Spleen (tissue), 11 donors: ENCODE results near the gene FAM124B. TPM values are rescaled to one million over a fixed set of nuclear protein-coding genes. Genes with fewer than 3 reads are reported as not detected.

Source experiments
- DNase-seq: peaks from one replicate; pipeline ENCODE4 v3.0.0-alpha.2; 2020
- H3K27ac ChIP-seq, 8 donors: fragments of 200-600 bp; sonication (generic) in 7 of 8; 1 replicate in 4 of 8; 2 replicates in 4 of 8; pipeline versions ENCODE4 v1.5.0 to v1.8.0; 2016 to 2021; ENCODE audit warnings: inconsistent platforms in 4 of 8, mild to moderate bottlenecking in 4 of 8, moderate library complexity in 1 of 8
- H3K27me3 ChIP-seq, 7 donors: fragments of 200-600 bp; sonication (generic) in 6 of 7; replicated peaks in 1 of 7; 1 replicate in 4 of 7; 2 replicates in 3 of 7; pipeline versions ENCODE4 v1.5.0 to v1.8.0; 2016 to 2021; ENCODE audit warnings: inconsistent platforms in 3 of 7, mild to moderate bottlenecking in 1 of 7
- H3K36me3 ChIP-seq, 6 donors: fragments of 200-600 bp; sonication (generic) in 5 of 6; 1 replicate in 4 of 6; 2 replicates in 2 of 6; pipeline versions ENCODE4 v1.5.0 to v1.8.0; 2016 to 2021; ENCODE audit warnings: inconsistent platforms in 2 of 6
- H3K4me1 ChIP-seq, 6 donors: fragments of 200-600 bp; sonication (generic) in 5 of 6; 1 replicate in 3 of 6; 2 replicates in 3 of 6; pipeline versions ENCODE4 v1.5.0 to v1.8.0; 2016 to 2021; ENCODE audit warnings: inconsistent platforms in 3 of 6
- H3K4me3 ChIP-seq, 8 donors: fragments of 200-600 bp; sonication (generic) in 7 of 8; 1 replicate in 4 of 8; 2 replicates in 4 of 8; pipeline versions ENCODE4 v1.5.0 to v1.8.0; 2016 to 2021; ENCODE audit warnings: inconsistent platforms in 4 of 8, mild to moderate bottlenecking in 4 of 8, moderate library complexity in 2 of 8
- H3K9me3 ChIP-seq, 8 donors: fragments of 200-600 bp; sonication (generic) in 7 of 8; 1 replicate in 4 of 8; 2 replicates in 4 of 8; pipeline versions ENCODE4 v1.5.0 to v1.8.0; 2016 to 2021; ENCODE audit warnings: inconsistent platforms in 4 of 8
- CTCF ChIP-seq, 11 experiments: fragments of 200-600 bp in 7 of 11; fragments of 450-650 bp in 4 of 11; sonication (generic) in 4 of 11; IDR thresholded peaks in 8 of 11; conservative IDR thresholded peaks in 3 of 11; 1 replicate in 7 of 11; 2 replicates in 4 of 11; pipeline versions ENCODE4 v1.4.0 to v1.8.0; 2016 to 2021; ENCODE audit warnings: antibody characterized with exemption in 11 of 11, inconsistent platforms in 4 of 11, mild to moderate bottlenecking in 1 of 11
- POLR2A ChIP-seq, 3 donors: fragments of 450-650 bp; IDR thresholded peaks; one replicate each; pipeline ENCODE4 v1.5.1; 2017; ENCODE audit warnings: antibody characterized with exemption in 3 of 3, mild to moderate bottlenecking in 1 of 3
- POLR2AphosphoS5 ChIP-seq, 3 donors: sonication (generic); formaldehyde crosslinking; IDR thresholded peaks; one replicate each; pipeline ENCODE4 v1.5.1; 2017; ENCODE audit warnings: antibody characterized with exemption in 3 of 3
- WGBS, 5 donors: extraction: QIAGEN DNeasy Blood & Tissue Kit in 3 of 5; methylation state at CpG; one replicate each; pipeline versions ENCODE4 v1.1.5 to v1.1.7; 2013 to 2018; 5-methylcytosine and 5-hydroxymethylcytosine counted together
- intact Hi-C: fragments of 100-400 bp; cut with DNase I; formaldehyde crosslinking; loops from one replicate; pipeline ENCODE4 v1.15.0; 2023; ENCODE audit warnings: low total_unique reads
- polyA plus RNA-seq, 3 donors: library from polyadenylated mRNA; stranded (reverse); fragments of 200-250 nt; gene quantifications; one replicate each; pipeline ENCODE4 v1.2.1, GENCODE V29; 2013
- total RNA-seq, 7 donors: library from RNA; depleted of rRNA in 3 of 7; stranded (reverse); fragments of >200 nt in 3 of 7; fragmentation: NEBNext Ultra II Directional in 4 of 7; extraction: Animal tissue kit (Norgen Biotek cat#: 25700) in 4 of 7; gene quantifications; one replicate each; pipeline versions ENCODE4 v1.1.0 to v1.2.1, GENCODE V29; 2016 to 2021
- donor health status: healthy with polysubstance abuse.
- donor health status: DM: no; HTN: no; CAD: no; lungs with moderate emphysema.
- donor health status: DM: no; HTN: no; CAD: no.
- donor health status: Bipolar disorder and iron deficiency.
- donor health status: healthy.
- donor health status: DM: no; HTN: no; CAD: no.
- donor health status: DM: yes; HTN: yes; CAD: no.

Gene FAM124B
- total and polyA plus RNA-seq, 10 donors = 0.30 to 2.8 (median 0.86) TPM

GRCh38 chr2:224354632-224355211 is 47.2 kb downstream of the FAM124B start:
- H3K27ac ChIP-seq = no peak overlapping the region
- WGBS, 5 donors = 65 to 90% (median 84%) methylated on average over 13 of the region's 13 CpGs
- H3K36me3 ChIP-seq = no peaks in the 10 kb centered on the region
- no peaks in the 10 kb centered on the region for H3K27me3 ChIP-seq
- no peak for TF ChIP-seq POLR2AphosphoS5 (IDR thresholded peaks at IDR 0.05)
- no peak for TF ChIP-seq POLR2A (IDR thresholded peaks at IDR 0.05)
- no peak for TF ChIP-seq CTCF (IDR thresholded peaks at IDR 0.05 in 8 of 11, conservative IDR thresholded peaks at IDR 0.05 in 3 of 11)
- no peak overlapping the region for H3K4me3 ChIP-seq
- H3K4me1 ChIP-seq = peaks cover 0 to 5% (median 0%) of the 10 kb centered on the region in 6 donors
- intact Hi-C loops = loop anchor here (5.0 to 10.0 kb wide), 2 partner anchors 298 to 410 kb away; no protein-coding TSS in a partner anchor
- H3K9me3 ChIP-seq = no peaks in the 10 kb centered on the region
- DNase-seq = no peak

- intact Hi-C loops = loop anchor here (10.0 kb wide), 1 partner anchor 414 kb away; no protein-coding TSS in a partner anchor
- DNase-seq = no peak
- Histone ChIP-seq H3K4me1 (no peaks in the 10 kb centered on the region), H3K9me3 (peaks cover 0 to 2% (median 0%) of the 10 kb centered on the region in 8 donors), H3K36me3 (no peaks in the 10 kb centered on the region), H3K27me3 (no peaks in the 10 kb centered on the region), H3K4me3 (no peak overlapping the region), H3K27ac (no peak overlapping the region)
- 91 to 100% (median 95%) methylated on average over 1 of the region's 1 CpG for whole genome bisulfite sequencing, 5 donors
- TF ChIP-seq CTCF (IDR thresholded peaks at IDR 0.05 in 8 of 11, conservative IDR thresholded peaks at IDR 0.05 in 3 of 11) = no peak
- no peak for TF ChIP-seq POLR2AphosphoS5 (IDR thresholded peaks at IDR 0.05)
- TF ChIP-seq POLR2A (IDR thresholded peaks at IDR 0.05) = no peak
Observed at GRCh38 chr2:224350703-224351102, 51.2 kb downstream of the FAM124B start.

- H3K36me3 ChIP-seq = no peaks in the 10 kb centered on the region
- no peak overlapping the region for H3K27ac ChIP-seq
- intact Hi-C loops = no loop called here
- H3K9me3 ChIP-seq = peaks cover 0 to 10% (median 0%) of the 10 kb centered on the region in 8 donors
- no peaks in the 10 kb centered on the region for H3K27me3 ChIP-seq
- no peak for DNase-seq
- no peaks in the 10 kb centered on the region for H3K4me1 ChIP-seq
- no peak for TF ChIP-seq POLR2AphosphoS5 (IDR thresholded peaks at IDR 0.05)
- no peak for TF ChIP-seq POLR2A (IDR thresholded peaks at IDR 0.05)
- H3K4me3 ChIP-seq = no peak overlapping the region
Observed at GRCh38 chr2:224349396-224349795, 52.5 kb downstream of the FAM124B start.

GRCh38 chr2:224347176-224348051 is 54.5 kb downstream of the FAM124B start:
- peaks cover 0 to 10% (median 0%) of the 10 kb centered on the region in 8 donors for H3K9me3 ChIP-seq
- 85 to 91% (median 87%) methylated on average over 4 of the region's 4 CpGs for WGBS, 5 donors
- H3K36me3 ChIP-seq = no peaks in the 10 kb centered on the region
- intact Hi-C loops = no loop called here
- no peak overlapping the region for H3K27ac ChIP-seq
- H3K4me3 ChIP-seq = no peak overlapping the region
- TF ChIP-seq POLR2A (IDR thresholded peaks at IDR 0.05) = no peak
- TF ChIP-seq POLR2AphosphoS5 (IDR thresholded peaks at IDR 0.05) = no peak
- TF ChIP-seq CTCF (IDR thresholded peaks at IDR 0.05 in 8 of 11, conservative IDR thresholded peaks at IDR 0.05 in 3 of 11) = no peak
- no peaks in the 10 kb centered on the region for H3K4me1 ChIP-seq
- DNase-seq = no peak
- no peaks in the 10 kb centered on the region for H3K27me3 ChIP-seq
